Hematopoietic multipotent progenitor cell treated with erythropoietin and hydrocortisone succinate and interleukin-3 and kit ligand, for 6 days (in vitro differentiated cells): ENCODE data around the gene MME.
"Not testable (repeated sequence)": the region's sequence is repeated elsewhere in the genome, so short reads cannot be mapped to it uniquely, and the experiment has no call there.

Source experiments
- DNase-seq: peaks from one replicate; pipeline ENCODE4 v3.0.0-alpha.2; 2015

MME gene

GRCh38 chr3:155086051-155086450 lies 5.9 kb downstream of the MME start:
- DNase-seq = no peak

DNA sequence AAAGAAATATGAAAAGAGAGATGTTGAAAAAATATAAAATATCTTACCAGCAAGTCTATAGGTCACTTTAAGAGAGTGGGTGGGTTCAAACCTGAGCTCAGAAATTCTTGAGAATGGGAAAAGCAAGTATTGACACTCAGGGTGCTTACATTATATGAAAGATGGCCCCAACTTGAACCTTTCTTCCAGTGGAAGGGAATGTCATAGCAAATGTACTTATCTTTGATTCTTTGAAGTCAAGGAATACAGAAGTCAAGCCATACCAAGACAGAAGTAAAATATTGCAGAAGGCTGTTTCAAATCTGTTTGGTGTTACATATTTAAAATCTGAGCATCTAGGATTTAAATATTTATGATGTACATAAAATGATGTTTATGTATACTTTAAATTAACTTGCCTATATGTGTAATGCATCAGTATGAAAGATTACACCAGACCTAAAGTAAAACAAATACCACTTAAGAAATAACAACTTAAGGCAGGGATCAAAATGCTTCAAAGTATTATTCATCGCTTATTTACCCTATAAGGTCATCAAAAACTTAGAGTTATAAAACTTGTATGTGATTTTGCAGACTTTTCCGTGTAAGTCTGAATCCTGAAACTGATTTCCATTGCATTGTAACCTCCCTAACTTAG lies 8.7 kb downstream of the MME start:
- no peak for DNase-seq

GRCh38 chr3:155089495-155089894 lies 9.4 kb downstream of the MME start:
- no peak for DNase-seq

DNA sequence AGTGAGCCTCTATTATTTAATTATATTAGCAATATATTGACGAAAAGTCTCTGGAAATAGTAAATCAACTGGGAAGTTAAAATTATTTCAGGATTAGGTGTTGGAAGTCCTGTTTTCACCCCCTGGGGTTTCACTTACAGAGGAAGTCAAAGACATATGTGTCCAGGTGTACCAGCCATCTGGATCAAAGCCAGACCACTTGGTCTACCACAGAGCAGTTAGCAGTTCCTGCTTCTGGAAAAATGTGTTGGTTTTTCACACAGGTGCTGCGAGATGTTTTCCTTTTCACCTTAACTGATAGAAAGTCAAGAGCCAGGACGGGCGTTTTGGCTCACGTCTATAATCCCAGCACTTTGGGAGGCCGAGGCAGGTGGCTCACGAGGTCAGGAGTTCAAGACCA lies 13.1 kb downstream of the MME start:
- no peak for DNase-seq

- no peak for DNase-seq
Measured at GRCh38 chr3:155096303-155097008, 16.3 kb downstream of the MME start.

DNA sequence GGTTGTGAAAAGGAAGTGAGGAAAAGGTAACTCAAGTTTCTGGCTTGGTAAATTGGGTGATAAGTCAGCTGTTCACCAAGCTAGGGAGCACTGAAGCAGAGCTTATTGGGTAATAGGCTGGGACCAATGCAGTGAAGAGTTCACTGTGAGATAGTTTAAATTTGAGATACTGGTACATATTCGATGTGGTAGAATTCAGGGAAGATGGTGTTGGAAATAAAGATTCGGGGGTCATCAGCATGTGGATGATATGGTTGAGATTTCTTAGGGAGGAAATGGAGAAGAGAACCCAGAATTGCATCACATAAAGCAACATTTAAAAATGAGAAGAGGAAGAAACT lies 16.9 kb downstream of the MME start:
- DNase-seq = no peak

- DNase-seq = no peak
Measured at GRCh38 chr3:155101398-155101797, 21.3 kb downstream of the MME start.

GRCh38 chr3:155102329-155102728 lies 22.2 kb downstream of the MME start:
- no peak for DNase-seq

DNA sequence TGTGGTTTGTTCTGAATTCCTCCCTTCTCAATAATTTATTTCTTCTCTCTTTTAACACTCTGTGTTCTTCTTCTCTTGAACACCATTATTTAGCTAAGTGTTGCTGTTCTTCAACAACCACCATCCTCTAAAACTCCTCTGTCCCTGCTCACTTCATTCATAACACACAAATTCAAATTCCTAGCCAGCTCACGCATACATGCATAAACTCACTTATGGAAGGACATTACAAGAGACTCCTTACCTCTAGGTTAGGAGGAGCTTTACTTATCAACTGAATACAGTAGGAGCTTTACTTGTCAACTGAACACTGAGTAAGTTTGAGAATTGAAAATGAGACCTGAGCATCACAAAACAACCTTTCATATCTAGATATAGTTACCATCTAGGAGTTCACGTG lies 23.6 kb downstream of the MME start:
- DNase-seq = no peak

- DNase-seq = no peak
Measured at GRCh38 chr3:155106119-155106518, 26.0 kb downstream of the MME start.

- no peak for DNase-seq
Measured at GRCh38 chr3:155110022-155110421, 29.9 kb downstream of the MME start.

DNA sequence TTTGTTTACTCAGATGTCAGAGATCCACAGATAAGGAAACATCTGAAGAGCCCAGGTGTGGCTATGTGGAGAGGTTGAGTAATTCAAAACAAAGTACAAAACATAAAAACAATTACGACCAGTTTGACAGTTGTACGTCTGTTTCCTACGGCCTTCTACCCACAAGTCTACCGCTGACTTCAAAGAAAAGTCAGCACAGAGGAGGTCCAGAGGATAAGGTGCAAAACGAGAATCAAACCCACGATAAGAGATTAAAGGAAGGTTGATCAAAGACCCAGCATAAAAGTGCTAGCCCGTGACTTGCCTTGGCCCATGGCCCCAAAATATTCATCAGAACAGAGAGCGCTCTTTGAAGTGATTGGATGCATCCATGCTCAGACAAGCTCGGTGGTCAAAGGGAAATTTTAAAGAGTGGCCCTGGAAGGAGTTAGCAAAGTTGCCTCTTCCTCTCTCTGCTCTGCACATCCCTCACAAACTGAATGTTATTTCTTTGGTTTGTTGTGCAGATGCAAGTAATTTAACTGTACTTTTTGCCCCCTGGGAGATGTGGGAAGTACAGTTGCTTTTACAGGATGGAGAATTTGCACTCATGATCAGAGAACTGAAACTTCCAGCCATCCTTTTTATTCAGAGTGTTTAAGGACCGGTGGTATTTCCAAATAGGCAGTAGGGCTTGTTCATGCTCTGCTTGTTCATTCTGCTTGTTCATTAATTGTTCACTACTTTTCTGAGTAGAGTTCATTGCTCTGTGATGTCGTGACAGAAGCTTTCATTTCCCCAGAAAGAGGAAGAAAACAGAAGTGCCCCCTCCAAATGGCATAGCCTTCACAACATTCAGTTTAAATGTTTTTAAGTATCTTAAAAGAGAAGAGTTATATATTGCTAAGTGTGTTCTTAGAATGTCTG lies 31.1 kb downstream of the MME start:
- no peak for DNase-seq

DNA sequence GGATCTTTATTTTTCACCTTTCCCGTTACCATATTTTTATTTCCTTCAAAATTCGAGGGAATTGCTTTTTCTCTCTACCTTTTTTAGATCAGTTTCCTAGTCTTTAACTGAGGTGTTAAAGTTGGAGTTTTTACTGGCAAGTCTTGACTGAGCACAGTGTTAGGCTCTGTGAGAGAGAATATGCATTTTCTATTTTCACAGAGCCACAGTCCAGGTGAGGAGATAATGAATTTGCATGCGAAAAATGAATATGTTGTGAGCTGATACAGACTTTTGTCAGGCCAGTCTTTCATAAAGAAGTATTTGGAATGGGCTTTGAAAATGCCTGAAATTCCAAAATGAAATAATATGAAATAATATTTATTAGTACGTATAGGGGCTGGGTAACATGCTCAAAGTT lies 31.9 kb downstream of the MME start:
- no peak for DNase-seq

DNA sequence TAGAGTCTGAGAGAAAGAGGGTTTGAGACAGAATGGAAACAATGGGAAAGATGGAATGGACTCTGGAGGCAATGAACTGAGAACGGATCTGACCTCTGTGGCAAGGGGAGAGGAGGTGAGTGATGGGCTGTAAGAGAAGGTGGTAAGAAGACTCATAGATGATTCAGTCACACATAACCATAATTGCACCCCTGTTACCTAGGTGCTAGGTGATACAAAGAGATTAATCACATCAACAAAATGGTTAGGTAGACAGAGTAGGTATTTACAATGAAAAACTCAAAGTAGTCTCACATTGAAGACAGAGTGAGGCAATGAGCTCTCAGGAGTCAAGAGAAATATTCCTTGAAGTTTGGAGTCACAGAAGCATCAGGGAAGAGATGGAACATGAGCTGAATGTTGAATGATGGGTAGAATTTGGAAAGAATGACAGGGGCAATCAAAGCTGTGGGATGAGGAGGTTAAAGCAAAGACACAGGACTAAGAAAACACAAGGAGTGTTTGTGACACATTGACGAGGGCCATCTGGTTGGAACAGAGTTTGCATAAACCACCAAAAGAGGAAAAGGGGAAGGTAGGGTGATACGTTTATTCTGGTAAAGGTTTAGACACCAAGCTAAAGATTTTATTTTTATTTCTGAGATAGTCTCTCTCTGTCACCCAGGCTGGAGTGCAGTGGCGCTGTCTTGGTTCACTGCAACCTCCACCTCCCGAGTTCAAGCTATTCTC lies 32.7 kb downstream of the MME start:
- DNase-seq = no peak

DNA sequence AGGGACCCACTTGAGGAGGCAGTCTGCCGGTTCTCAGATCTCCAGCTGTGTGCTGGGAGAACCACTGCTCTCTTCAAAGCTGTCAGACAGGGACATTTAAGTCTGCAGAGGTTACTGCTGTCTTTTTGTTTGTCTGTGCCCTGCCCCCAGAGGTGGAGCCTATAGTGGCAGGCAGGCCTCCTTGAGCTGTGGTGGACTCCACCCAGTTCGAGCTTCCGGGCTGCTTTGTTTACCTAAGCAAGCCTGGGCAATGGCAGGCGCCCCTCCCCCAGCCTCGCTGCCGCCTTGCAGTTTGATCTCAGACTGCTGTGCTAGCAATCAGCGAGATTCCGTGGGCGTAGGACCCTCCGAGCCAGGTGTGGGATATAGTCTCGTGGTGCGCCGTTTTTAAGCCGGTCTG lies 44.6 kb downstream of the MME start:
- DNase-seq = not testable (repeated sequence)

GRCh38 chr3:155129396-155129795 lies 49.3 kb downstream of the MME start:
- no peak for DNase-seq

DNA sequence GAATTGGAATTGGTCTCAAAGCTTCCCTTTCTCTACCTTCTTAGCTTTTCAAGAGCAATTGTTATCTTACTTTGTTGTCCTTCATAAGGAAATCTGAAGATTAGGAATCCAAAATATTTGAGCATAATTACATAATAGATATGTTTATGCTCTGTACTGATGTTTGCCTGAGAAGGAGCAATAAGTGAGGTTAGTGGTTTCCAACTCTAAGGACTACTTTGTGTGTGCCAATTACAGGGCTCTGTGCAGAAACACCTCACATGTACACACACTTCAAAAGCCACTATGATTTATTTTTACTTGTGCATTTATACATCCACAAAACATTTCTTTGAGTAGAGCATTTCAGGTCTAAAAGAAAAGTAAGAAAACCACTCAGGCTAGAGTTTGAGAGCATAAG lies 49.9 kb downstream of the MME start:
- DNase-seq = no peak

GRCh38 chr3:155131104-155131503 lies 51.0 kb downstream of the MME start:
- peak; percentile 28 for DNase-seq

DNA sequence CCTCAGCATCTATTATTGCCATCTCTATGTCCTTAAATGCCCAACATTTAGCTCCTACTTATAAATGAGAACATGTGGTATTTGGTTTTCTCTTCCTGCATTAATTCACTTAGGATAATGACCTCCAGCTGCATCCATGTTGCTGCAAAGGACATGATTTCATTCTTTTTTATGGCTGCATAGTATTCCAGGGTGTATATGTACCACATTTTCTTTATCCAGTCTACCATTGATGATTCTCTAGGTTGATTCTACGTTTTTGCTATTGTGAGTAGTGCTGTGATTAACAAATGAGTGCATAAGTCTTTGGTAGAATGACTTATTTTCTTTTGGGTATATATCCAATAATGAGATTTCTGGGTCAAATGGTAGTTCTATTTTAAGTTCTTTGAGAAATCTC lies 54.2 kb downstream of the MME start:
- DNase-seq = not testable (repeated sequence)

- no peak for DNase-seq
Measured at GRCh38 chr3:155135003-155135402, 54.9 kb downstream of the MME start.

DNA sequence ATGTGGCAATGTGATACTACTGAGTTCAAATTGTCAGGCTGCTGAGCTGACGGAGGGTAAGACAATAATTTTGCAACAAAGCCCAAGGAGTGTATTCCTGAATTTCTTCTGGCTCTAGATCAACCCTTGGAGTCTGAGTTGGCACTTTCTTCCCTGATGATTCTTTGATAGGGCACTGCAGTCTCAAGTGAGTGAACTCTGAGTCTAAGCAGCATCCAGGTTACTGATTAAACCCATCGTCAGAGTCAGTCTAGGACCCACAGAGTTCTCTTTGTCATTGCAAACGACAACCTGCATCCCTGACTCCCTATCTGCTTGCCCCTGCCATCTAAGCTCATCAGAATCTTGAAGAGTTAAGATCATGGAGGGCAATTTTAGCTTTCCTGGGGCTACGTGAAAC lies 58.6 kb downstream of the MME start:
- no peak for DNase-seq

- DNase-seq = no peak
Measured at GRCh38 chr3:155147588-155147987, 67.5 kb downstream of the MME start.

DNA sequence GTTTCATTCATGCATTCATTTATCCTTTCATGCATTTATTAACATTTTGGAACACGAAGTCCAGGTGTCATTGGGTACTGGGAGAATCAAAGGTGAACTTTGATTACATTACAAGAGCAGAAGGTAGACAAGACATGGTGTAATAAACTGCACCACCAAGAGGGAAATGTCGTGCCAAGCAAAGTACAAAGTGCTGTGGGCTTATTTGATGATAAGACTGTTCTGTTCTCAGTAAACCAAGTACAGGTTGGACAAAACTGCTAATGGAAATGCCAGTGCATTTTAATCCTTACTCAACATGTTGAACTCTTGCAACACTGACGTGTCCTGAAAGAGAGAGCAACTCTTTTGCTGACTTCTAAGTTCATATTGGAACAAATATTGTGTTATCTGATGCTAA lies 69.4 kb downstream of the MME start:
- DNase-seq = no peak
